Heart right ventricle (tissue), 16 donors: ENCODE data around the gene ZNF710. TPM values are rescaled to one million over a fixed set of nuclear protein-coding genes. Genes with fewer than 3 reads are reported as not detected.
A peak's percentile ranks its signal among the peaks of the same experiment; 100 is the strongest.

Source experiments
- ATAC-seq, 8 donors: fragments of 200-7000 bp; cut with Tn5 transposase; one replicate each; pipeline ENCODE4 v1.9.1; 2020; ENCODE audit warnings: mild to moderate bottlenecking in 8 of 8, moderate library complexity in 8 of 8, moderate number of reproducible peaks in 1 of 8
- DNase-seq, 2 donors: peaks; one replicate each; pipeline ENCODE4 v3.0.0-alpha.2; 2020
- H3K27ac ChIP-seq, 10 donors: fragments of 200-600 bp; sonication (generic) in 2 of 10; one replicate each; pipeline versions ENCODE4 v1.5.0 to v1.8.0; 2020 to 2022; ENCODE audit warnings: mild to moderate bottlenecking in 3 of 10
- H3K27me3 ChIP-seq, 7 donors: fragments of 200-600 bp; one replicate each; pipeline ENCODE4 v1.8.0; 2021 to 2022; ENCODE audit warnings: mild to moderate bottlenecking in 2 of 7
- H3K36me3 ChIP-seq, 9 donors: fragments of 200-600 bp; sonication (generic) in 1 of 9; one replicate each; pipeline versions ENCODE4 v1.5.0 to v1.8.0; 2020 to 2022; ENCODE audit warnings: mild to moderate bottlenecking in 2 of 9
- H3K4me1 ChIP-seq, 9 donors: fragments of 200-600 bp; sonication (generic) in 1 of 9; one replicate each; pipeline versions ENCODE4 v1.5.0 to v1.8.0; 2020 to 2022; ENCODE audit warnings: mild to moderate bottlenecking in 4 of 9
- H3K4me3 ChIP-seq, 10 donors: fragments of 200-600 bp; sonication (generic) in 2 of 10; one replicate each; pipeline versions ENCODE4 v1.5.0 to v1.8.0; 2020 to 2022; ENCODE audit warnings: mild to moderate bottlenecking in 7 of 10, moderate library complexity in 2 of 10
- H3K9me3 ChIP-seq, 11 donors: fragments of 200-600 bp in 10 of 11; sonication (generic) in 2 of 11; one replicate each; pipeline versions ENCODE4 v1.5.0 to v1.8.0; 2013 to 2022; ENCODE audit warnings: mild to moderate bottlenecking in 2 of 11, control low read depth in 1 of 11, moderate library complexity in 1 of 11
- CTCF ChIP-seq, 9 donors: fragments of 200-600 bp; sonication (generic) in 2 of 9; IDR thresholded peaks; one replicate each; pipeline versions ENCODE4 v1.5.0 to v1.8.0; 2021 to 2022; ENCODE audit warnings: antibody characterized with exemption in 9 of 9, mild to moderate bottlenecking in 5 of 9, moderate library complexity in 1 of 9
- WGBS, 2 donors: extraction: QIAGEN DNeasy Blood & Tissue Kit; methylation state at CpG; one replicate each; pipeline ENCODE4 v1.1.7; 2013; ENCODE audit warnings: inconsistent platforms in 1 of 2; 5-methylcytosine and 5-hydroxymethylcytosine counted together
- intact Hi-C, 10 donors: fragments of 100-400 bp; cut with DNase I; formaldehyde crosslinking; loops; one replicate each; pipeline versions ENCODE4 v1.11.1 to v1.14.2; 2022
- polyA plus RNA-seq, 2 donors: library from polyadenylated mRNA; stranded (reverse); fragments of 200-250 nt; gene quantifications; one replicate each; pipeline ENCODE4 v1.2.3, GENCODE V29; 2013
- total RNA-seq, 10 donors: library from RNA; stranded (reverse); fragmentation: NEBNext Ultra II Directional in 3 of 10; extraction: Animal tissue kit (Norgen Biotek cat#: 25700) in 3 of 10; gene quantifications; one replicate each; pipeline versions ENCODE4 v1.2.1 to v1.2.4, GENCODE V29; 2021 to 2023
- donor health status: Arrhythmogenic right ventricular cardiomyopathy.
- donor health status: ischemic (EF 13 %, LVEDD 7.1; RV severe dilation, severe dysfunction).
- donor health status: healthy with polysubstance abuse.
- donor health status: DM: no; HTN: yes; CAD: no.
- donor health status: DM: no; HTN: no; CAD: no.
- donor health status: ischemic (EF 25% LVEDD 6.9; RV normal size, moderate dysfunction).
- donor health status: ischemic (EF 25% LVEDD 5.7; RV mildly dilated, moderate dysfunction).
- donor health status: healthy.
- donor health status: DM: yes; HTN: yes; CAD: no.
- donor health status: Ischemic cardiomyopathy.
- donor health status: ischemic (EF 35%, LVEDD 5.7; RV mildly dilated, moderate dysfunction).
- donor health status: nonischemic (EF 11% LVEDD 7.7; RV severe dilation, severe dysfunction).
- donor health status: DM: yes; HTN: yes; CAD: no.
- donor health status: PGD.
- donor health status: ischemic (EF 29% LVEDD 5.4; RV normal size, mild dysfunction).
- donor health status: nonischemic (EF 23%, LVEDD 6.1; RV moderate dilation, normal function).

The ZNF710 gene
- total and polyA plus RNA-seq, 12 donors, result 2.8 to 19.8 (median 3.9) TPM

GRCh38 chr15:90074023-90074422 lies 72.9 kb downstream of the ZNF710 start:
- WGBS, 2 donors, result 78 to 88% methylated on average over 12 of the region's 12 CpGs

GRCh38 chr15:90074916-90075315 lies 73.8 kb downstream of the ZNF710 start:
- no peaks in the 10 kb centered on the region for H3K27me3 ChIP-seq
- ATAC-seq (peak in 1 of 8 donors; percentile 5), DNase-seq (no peak)
- no peak for TF ChIP-seq CTCF (IDR thresholded peaks at IDR 0.05)
- H3K27ac ChIP-seq, result peak overlapping the region in 2 of 10 donors; percentile 39 to 41
- WGBS, 2 donors, result 64 to 76% methylated on average over 5 of the region's 5 CpGs
- peaks cover 0 to 26% (median 8%) of the 10 kb centered on the region in 9 donors for H3K4me1 ChIP-seq
- no peaks in the 10 kb centered on the region for H3K9me3 ChIP-seq
- peaks cover 0 to 89% (median 0%) of the 10 kb centered on the region in 9 donors for H3K36me3 ChIP-seq
- H3K4me3 ChIP-seq, result no peak overlapping the region
- intact Hi-C loops, result loop anchor here (5.0 to 10.0 kb wide), 7 partner anchors 163 to 320 kb away; partner anchors contain the start of genes ARPIN (in 4 of the 10), AP3S2 (in 1 of the 10) and MESP1 (in 1 of the 10)

More at GRCh38 chr15:90074023-90074422, 72.9 kb downstream of the ZNF710 start:
- no peak for TF ChIP-seq CTCF (IDR thresholded peaks at IDR 0.05)
- Histone ChIP-seq H3K36me3 (peaks cover 0 to 80% (median 0%) of the 10 kb centered on the region in 9 donors), H3K27ac (peak overlapping the region in 5 of 10 donors; percentile 10 to 41 (median 35)), H3K9me3 (no peaks in the 10 kb centered on the region), H3K27me3 (no peaks in the 10 kb centered on the region), H3K4me1 (peaks cover 0 to 28% (median 8%) of the 10 kb centered on the region in 9 donors), H3K4me3 (no peak overlapping the region)
- DNase-seq, result no peak
- ATAC-seq, result peak in 4 of 8 donors; percentile 15 to 37 (median 18)
- intact Hi-C loops, result loop anchor here in 9 of 10 donors (5.0 to 10.0 kb wide), 7 partner anchors 162 to 319 kb away; partner anchors contain the start of genes ARPIN (in 4 of the 9), AP3S2 (in 1 of the 9) and MESP1 (in 1 of the 9)

GRCh38 chr15:90075420-90076289 lies 74.5 kb downstream of the ZNF710 start:
- no peak for TF ChIP-seq CTCF (IDR thresholded peaks at IDR 0.05)
- intact Hi-C loops, result loop anchor here in 5 of 10 donors (5.0 to 10.0 kb wide), 4 partner anchors 171 to 321 kb away; partner anchors contain the start of gene MESP1 (in 1 of the 5)
- WGBS, 2 donors, result 74 to 78% methylated on average over 13 of the region's 13 CpGs
- H3K4me1 ChIP-seq, result peaks cover 0 to 18% (median 5%) of the 10 kb centered on the region in 9 donors
- DNase-seq (no peak), ATAC-seq (no peak)
- no peaks in the 10 kb centered on the region for H3K9me3 ChIP-seq
- no peaks in the 10 kb centered on the region for H3K27me3 ChIP-seq
- H3K4me3 ChIP-seq, result no peak overlapping the region
- H3K27ac ChIP-seq, result peak overlapping the region in 1 of 10 donors; percentile 41
- H3K36me3 ChIP-seq, result peaks cover 0 to 90% (median 0%) of the 10 kb centered on the region in 9 donors

GRCh38 chr15:90076716-90077115 lies 75.6 kb downstream of the ZNF710 start:
- intact Hi-C loops, result loop anchor here in 5 of 10 donors (5.0 to 10.0 kb wide), 4 partner anchors 172 to 322 kb away; partner anchors contain the start of gene MESP1 (in 1 of the 5)
- no peak for TF ChIP-seq CTCF (IDR thresholded peaks at IDR 0.05)
- ATAC-seq, result no peak
- Histone ChIP-seq H3K36me3 (peaks cover 0 to 98% (median 0%) of the 10 kb centered on the region in 9 donors), H3K4me3 (no peak overlapping the region), H3K27me3 (no peaks in the 10 kb centered on the region), H3K27ac (no peak overlapping the region), H3K4me1 (peaks cover 0 to 9% (median 0%) of the 10 kb centered on the region in 9 donors), H3K9me3 (no peaks in the 10 kb centered on the region)
- no peak for DNase-seq
- WGBS, 2 donors, result 78 to 81% methylated on average over 6 of the region's 6 CpGs
